GM12878 (cell line): Measurements from ENCODE around the gene MTX1. TPM values are rescaled to one million over a fixed set of nuclear protein-coding genes. Genes with fewer than 3 reads are reported as not detected.

Experiments used
- ATAC-seq: fragments of 200-7000 bp; cut with Tn5 transposase; 3 replicates; pipeline ENCODE4 v1.9.1; 2020; ENCODE audit warnings: mild to moderate bottlenecking, moderate library complexity
- BruUV-seq: library from RNA; stranded (reverse); fragments of 400-500 nt; replicated peaks from 2 replicates; lab custom pipeline; 2021; lab: Mats Ljungman, UMichigan
- CTCF ChIA-PET: fragments of 300-600 bp; sonication (Branson Sonifier 250); formaldehyde crosslinking; extraction: SDS; loops from one replicate; lab custom pipeline; 2021; ENCODE audit warnings: inconsistent platforms; lab: Yijun Ruan, JAX
- POLR2A ChIA-PET: fragments of 350-600 bp; formaldehyde crosslinking; extraction: SDS; loops from one replicate; lab custom pipeline; 2021; ENCODE audit warnings: inconsistent platforms; lab: Charles Lee
- RAD21 ChIA-PET: fragments of 300-600 bp; sonication (Branson Sonifier 250); formaldehyde crosslinking; loops from one replicate; lab custom pipeline; 2023; ENCODE audit warnings: antibody characterized with exemption; ENCODE audit not compliant: unreplicated experiment; lab: Charles Lee
- SMC1A ChIA-PET: fragments of 300-600 bp; sonication (Branson Sonifier 250); formaldehyde crosslinking; loops from one replicate; lab custom pipeline; 2023; ENCODE audit not compliant: unreplicated experiment, uncharacterized antibody; lab: Charles Lee
- DNase-seq: peaks from one replicate; pipeline ENCODE4 v3.0.0-alpha.2; 2011; ENCODE audit warnings: low read depth, low spot score
- FAIRE-seq: peaks from 3 replicates; lab custom pipeline; 2011; peaks lifted over from hg19 to GRCh38; lab: Jason Lieb, UNC
- H2AFZ ChIP-seq: 2 replicates; pipeline ENCODE4 v1.6.0; 2011; ENCODE audit warnings: low read depth, low read length, control low read depth; ENCODE audit not compliant: control insufficient read depth
- H3K27ac ChIP-seq: 2 replicates; pipeline ENCODE4 v1.5.1; 2011; ENCODE audit warnings: control low read depth; ENCODE audit not compliant: control insufficient read depth, insufficient read depth
- H3K27me3 ChIP-seq, 2 experiments: replicated peaks in 1 of 2; 2 replicates each; pipeline versions ENCODE4 v1.6.0 to v1.6.1; 2011; ENCODE audit warnings: low read length in 1 of 2; ENCODE audit not compliant: control insufficient read depth in 2 of 2, insufficient read depth in 2 of 2
- H3K36me3 ChIP-seq, 2 experiments: 2 replicates each; pipeline ENCODE4 v1.5.1; 2011; ENCODE audit warnings: low read length in 1 of 2; ENCODE audit not compliant: control insufficient read depth in 2 of 2, insufficient read depth in 2 of 2
- H3K4me1 ChIP-seq: 2 replicates; pipeline ENCODE4 v1.6.1; 2011; ENCODE audit warnings: mild to moderate bottlenecking, low read length, moderate library complexity, mixed read lengths; ENCODE audit not compliant: control insufficient read depth, insufficient read depth
- H3K4me2 ChIP-seq: 2 replicates; pipeline ENCODE4 v1.6.0; 2011; ENCODE audit warnings: control low read depth; ENCODE audit not compliant: control insufficient read depth, insufficient read depth
- H3K4me3 ChIP-seq: fragments of 200-600 bp; sonication (generic); 2 replicates; pipeline ENCODE4 v1.5.1; 2016
- H3K79me2 ChIP-seq: 2 replicates; pipeline ENCODE4 v1.6.0; 2011; ENCODE audit warnings: low read length; ENCODE audit not compliant: control insufficient read depth, insufficient read depth
- H3K9ac ChIP-seq: 2 replicates; pipeline ENCODE4 v1.8.0; 2011; ENCODE audit warnings: low read length, control low read depth, mixed read lengths; ENCODE audit not compliant: control insufficient read depth, insufficient read depth
- H3K9me3 ChIP-seq: replicated peaks from 3 replicates; pipeline ENCODE4 v1.5.1; 2011; ENCODE audit warnings: mild to moderate bottlenecking, low read length; ENCODE audit not compliant: control insufficient read depth, insufficient read depth
- H4K20me1 ChIP-seq: 2 replicates; pipeline ENCODE4 v1.6.0; 2011; ENCODE audit not compliant: control insufficient read depth, insufficient read depth
- ATF7 ChIP-seq: fragments of 450-650 bp; IDR thresholded peaks from 2 replicates; pipeline ENCODE4 v1.6.1; 2016; ENCODE audit warnings: low read depth, mild to moderate bottlenecking
- BRCA1 ChIP-seq: IDR thresholded peaks from 2 replicates; pipeline ENCODE4 v1.6.1; 2011; ENCODE audit warnings: low read depth, low read length, improper control_type of control experiment
- CBFB ChIP-seq: IDR thresholded peaks from 2 replicates; pipeline ENCODE4 v1.6.1; 2016; ENCODE audit warnings: antibody characterized with exemption, low read depth
- CREB1 ChIP-seq: IDR thresholded peaks from 2 replicates; pipeline ENCODE4 v1.6.1; 2012; ENCODE audit warnings: low read depth, mild to moderate bottlenecking, inconsistent platforms
- RBBP5 ChIP-seq: fragments of 200-600 bp; sonication (generic); conservative IDR thresholded peaks from 2 replicates; pipeline ENCODE4 v1.6.1; 2016
- SPI1 ChIP-seq: IDR thresholded peaks from 2 replicates; pipeline ENCODE4 v1.6.1; 2011; ENCODE audit warnings: low read depth, mild to moderate bottlenecking, low read length, moderate library complexity, borderline replicate concordance; ENCODE audit not compliant: insufficient read depth
- ZNF207 ChIP-seq: fragments of 450-650 bp; IDR thresholded peaks from 2 replicates; pipeline ENCODE4 v1.6.1; 2014; ENCODE audit warnings: antibody characterized with exemption, mild to moderate bottlenecking, borderline replicate concordance
- WGBS: methylation state at CpG from one replicate; pipeline ENCODE4 v1.1.6; 2016; ENCODE audit warnings: low lambda C conversion rate; ENCODE audit not compliant: insufficient replicate concordance, insufficient coverage; ENCODE audit errors: missing lambda C conversion rate; 5-methylcytosine and 5-hydroxymethylcytosine counted together
- in situ Hi-C: fragments of 300-500 bp; cut with MboI; formaldehyde crosslinking; loops from 9 replicates; pipeline ENCODE4 v1.14.3; 2018; ENCODE audit warnings: mixed read lengths
- intact Hi-C: fragments of 100-400 bp; cut with micrococcal nuclease; formaldehyde crosslinking; loops from one replicate; pipeline ENCODE4 v1.14.2; 2022; ENCODE audit not compliant: unreplicated experiment
- polyA plus RNA-seq, 11 experiments: library from polyadenylated mRNA; depleted of rRNA in 4 of 11; unstranded in 6 of 11; stranded (reverse) in 5 of 11; fragments of >200 nt; fragmentation: Nextera tagmentation in 4 of 11; fragmentation: Illumina TruSeq in 1 of 11; extraction: Ambion mirVana in 4 of 11; extraction: Trizol in 1 of 11; gene quantifications; 1 replicate in 1 of 11; 2 replicates in 10 of 11; pipeline versions ENCODE4 v1.2.1 to v1.2.3, GENCODE V29; 2011 to 2016; ENCODE audit warnings: inconsistent platforms in 2 of 11, missing spikeins in 2 of 11, low read depth in 1 of 11
- total RNA-seq, 4 experiments: library from RNA; depleted of rRNA in 3 of 4; stranded (reverse); fragments of >200 nt in 3 of 4; fragmentation: Illumina TruSeq in 1 of 4; extraction: Trizol in 1 of 4; gene quantifications; 2 replicates each; pipeline versions ENCODE4 v1.2.1 to v1.2.3, GENCODE V29; 2013 to 2021
- TF ChIP-seq, protein P1 (sequence below): fragments of 450-650 bp; IDR thresholded peaks from 2 replicates; pipeline ENCODE4 v1.6.1; 2014; ENCODE audit warnings: mild to moderate bottlenecking
- TF ChIP-seq, protein P2 (sequence below): IDR thresholded peaks from 2 replicates; pipeline ENCODE4 v1.6.1; 2011; ENCODE audit warnings: borderline replicate concordance, low read depth, mild to moderate bottlenecking, moderate library complexity, low read length; ENCODE audit not compliant: insufficient read depth, poor library complexity, severe bottlenecking
- TF ChIP-seq, protein P3 (sequence below): fragments of 450-650 bp; formaldehyde crosslinking; IDR thresholded peaks from 2 replicates; pipeline ENCODE4 v1.5.0; 2022; ENCODE audit warnings: mild to moderate bottlenecking, missing genetic modification characterization

The MTX1 gene
- total and polyA plus RNA-seq, 10 of the 15 experiments (the other 5 are each of a cell fraction or from before 2014, with no cell fraction given) = 15.8 to 92.0 (median 49.1) TPM

DNA sequence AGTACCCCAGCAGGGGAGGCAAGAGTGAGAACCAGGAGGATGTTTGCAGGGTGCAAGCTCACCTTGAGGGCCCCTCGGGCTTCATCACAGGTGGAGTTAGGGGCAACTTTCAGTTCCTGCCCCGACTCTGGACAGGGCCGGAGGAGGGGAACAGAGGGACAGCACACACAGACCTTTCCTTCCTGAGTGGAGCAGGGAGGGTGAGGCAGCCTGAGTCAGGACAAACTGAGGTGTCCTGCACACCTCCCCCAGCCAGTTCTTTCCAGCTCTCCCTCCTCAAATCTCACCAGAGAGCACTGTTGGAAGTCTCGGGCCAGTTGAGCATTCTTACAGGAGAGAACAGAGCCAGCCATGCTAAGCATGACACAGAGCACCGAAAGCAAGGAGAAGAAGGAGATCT lies 45.3 kb downstream of the MTX1 start:
- ATAC-seq (no peak), FAIRE-seq (no peak), DNase-seq (no peak)
- 81% methylated on average over 5 of the region's 5 CpGs for WGBS
- peaks cover 13% of the 10 kb centered on the region for H3K4me1 ChIP-seq
- no TSS peak for BruUV-seq
- H2AFZ ChIP-seq = no peak overlapping the region
- H3K79me2 ChIP-seq = peaks cover 7% of the 10 kb centered on the region
- H3K27me3 ChIP-seq = no peaks in the 10 kb centered on the region
- ChIA-PET SMC1A (interaction anchor here (4.7 kb wide), 1 partner anchor 52 kb away, joined by 44 read pairs; the partner anchor contains the start of gene FDPS), CTCF (interaction anchor here (0.7 to 9.6 kb wide), 5 partner anchors 8 to 70 kb away, joined by 3 to 225 read pairs (median 74); partner anchors contain the start of genes CLK2, FDPS, HCN3 and RUSC1), RAD21 (interaction anchor here (0.5 to 5.2 kb wide), 2 partner anchors 69 to 302 kb away, joined by 4 to 81 read pairs; partner anchors contain the start of gene RUSC1), POLR2A (interaction anchor here (0.5 kb wide), 1 partner anchor 50 kb away, joined by 3 read pairs; no protein-coding TSS in a partner anchor)
- H3K36me3 ChIP-seq = peaks cover 0 to 1% of the 10 kb centered on the region in 2 experiments; a peak in 1 of 4 replicates
- TF ChIP-seq SPI1 = 0 out of 2 replicates have a peak, but pooled peaks have one; percentile 12
- TF ChIP-seq ATF7 = no peak
- H3K9ac ChIP-seq = no peak overlapping the region
- peak overlapping the region; percentile 92; the same call in 1 of the 2 replicates for H3K4me3 ChIP-seq
- no peak overlapping the region for H3K27ac ChIP-seq
- H3K4me2 ChIP-seq = peak overlapping the region; percentile 97
- no peaks in the 10 kb centered on the region for H3K9me3 ChIP-seq
- intact Hi-C loops = no loop called here
- no peaks in the 10 kb centered on the region for H4K20me1 ChIP-seq
- in situ Hi-C loops = no loop called here

DNA sequence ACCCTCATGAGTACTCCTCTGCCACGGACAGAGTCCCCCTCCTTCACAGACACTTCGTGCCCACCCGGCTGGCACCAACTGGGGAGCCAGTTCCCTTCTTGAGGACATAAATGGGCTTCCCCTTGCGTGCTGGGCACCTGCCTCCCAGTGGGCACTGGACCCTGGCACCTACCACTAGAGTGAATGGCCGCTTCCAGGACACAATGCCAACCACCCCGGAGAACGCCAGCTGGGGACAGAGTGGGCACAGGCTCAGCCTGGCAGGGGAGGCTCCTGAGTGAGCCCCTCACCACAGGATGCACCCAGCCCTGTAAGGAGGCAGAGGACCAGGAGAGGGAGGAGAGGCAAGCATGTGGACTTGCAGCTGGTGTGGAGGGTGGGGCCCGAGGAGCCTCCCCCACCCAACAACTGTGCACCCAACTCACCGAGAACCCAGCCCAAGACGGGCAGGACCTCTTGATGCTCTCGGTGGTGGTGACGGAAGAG lies 45.8 kb downstream of the MTX1 start:
- Histone ChIP-seq H3K27me3 (no peaks in the 10 kb centered on the region), H3K4me3 (peak overlapping the region; percentile 92), H4K20me1 (no peaks in the 10 kb centered on the region), H3K36me3 (peaks cover under 1 to 1% of the 10 kb centered on the region in 2 experiments; a peak in 1 of 4 replicates), H3K9me3 (no peaks in the 10 kb centered on the region), H3K4me2 (peak overlapping the region; percentile 97), H3K79me2 (peaks cover 7% of the 10 kb centered on the region), H2AFZ (peak overlapping the region; percentile 82), H3K4me1 (peaks cover 13% of the 10 kb centered on the region), H3K9ac (peak overlapping the region; percentile 24; the same call in 1 of the 2 replicates), H3K27ac (no peak overlapping the region)
- ChIA-PET POLR2A (no interaction called here), RAD21 (no interaction called here), CTCF (interaction anchor here (0.7 to 9.6 kb wide), 3 partner anchors 9 to 70 kb away, joined by 3 to 225 read pairs (median 80); partner anchors contain the start of genes CLK2, HCN3 and RUSC1), SMC1A (interaction anchor here (1.2 kb wide), 1 partner anchor 53 kb away, joined by 5 read pairs; no protein-coding TSS in a partner anchor)
- ATAC-seq = no peak
- 62% methylated on average over 12 of the region's 12 CpGs for WGBS
- no TSS peak for BruUV-seq
- in situ Hi-C loops (no loop called here), intact Hi-C loops (no loop called here)
- no peak for DNase-seq
- no peak for FAIRE-seq
- TF ChIP-seq, protein P1, sequence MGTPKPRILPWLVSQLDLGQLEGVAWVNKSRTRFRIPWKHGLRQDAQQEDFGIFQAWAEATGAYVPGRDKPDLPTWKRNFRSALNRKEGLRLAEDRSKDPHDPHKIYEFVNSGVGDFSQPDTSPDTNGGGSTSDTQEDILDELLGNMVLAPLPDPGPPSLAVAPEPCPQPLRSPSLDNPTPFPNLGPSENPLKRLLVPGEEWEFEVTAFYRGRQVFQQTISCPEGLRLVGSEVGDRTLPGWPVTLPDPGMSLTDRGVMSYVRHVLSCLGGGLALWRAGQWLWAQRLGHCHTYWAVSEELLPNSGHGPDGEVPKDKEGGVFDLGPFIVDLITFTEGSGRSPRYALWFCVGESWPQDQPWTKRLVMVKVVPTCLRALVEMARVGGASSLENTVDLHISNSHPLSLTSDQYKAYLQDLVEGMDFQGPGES = no peak
- TF ChIP-seq, protein P2, sequence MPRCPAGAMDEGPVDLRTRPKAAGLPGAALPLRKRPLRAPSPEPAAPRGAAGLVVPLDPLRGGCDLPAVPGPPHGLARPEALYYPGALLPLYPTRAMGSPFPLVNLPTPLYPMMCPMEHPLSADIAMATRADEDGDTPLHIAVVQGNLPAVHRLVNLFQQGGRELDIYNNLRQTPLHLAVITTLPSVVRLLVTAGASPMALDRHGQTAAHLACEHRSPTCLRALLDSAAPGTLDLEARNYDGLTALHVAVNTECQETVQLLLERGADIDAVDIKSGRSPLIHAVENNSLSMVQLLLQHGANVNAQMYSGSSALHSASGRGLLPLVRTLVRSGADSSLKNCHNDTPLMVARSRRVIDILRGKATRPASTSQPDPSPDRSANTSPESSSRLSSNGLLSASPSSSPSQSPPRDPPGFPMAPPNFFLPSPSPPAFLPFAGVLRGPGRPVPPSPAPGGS = no peak
- TF ChIP-seq, protein P3, sequence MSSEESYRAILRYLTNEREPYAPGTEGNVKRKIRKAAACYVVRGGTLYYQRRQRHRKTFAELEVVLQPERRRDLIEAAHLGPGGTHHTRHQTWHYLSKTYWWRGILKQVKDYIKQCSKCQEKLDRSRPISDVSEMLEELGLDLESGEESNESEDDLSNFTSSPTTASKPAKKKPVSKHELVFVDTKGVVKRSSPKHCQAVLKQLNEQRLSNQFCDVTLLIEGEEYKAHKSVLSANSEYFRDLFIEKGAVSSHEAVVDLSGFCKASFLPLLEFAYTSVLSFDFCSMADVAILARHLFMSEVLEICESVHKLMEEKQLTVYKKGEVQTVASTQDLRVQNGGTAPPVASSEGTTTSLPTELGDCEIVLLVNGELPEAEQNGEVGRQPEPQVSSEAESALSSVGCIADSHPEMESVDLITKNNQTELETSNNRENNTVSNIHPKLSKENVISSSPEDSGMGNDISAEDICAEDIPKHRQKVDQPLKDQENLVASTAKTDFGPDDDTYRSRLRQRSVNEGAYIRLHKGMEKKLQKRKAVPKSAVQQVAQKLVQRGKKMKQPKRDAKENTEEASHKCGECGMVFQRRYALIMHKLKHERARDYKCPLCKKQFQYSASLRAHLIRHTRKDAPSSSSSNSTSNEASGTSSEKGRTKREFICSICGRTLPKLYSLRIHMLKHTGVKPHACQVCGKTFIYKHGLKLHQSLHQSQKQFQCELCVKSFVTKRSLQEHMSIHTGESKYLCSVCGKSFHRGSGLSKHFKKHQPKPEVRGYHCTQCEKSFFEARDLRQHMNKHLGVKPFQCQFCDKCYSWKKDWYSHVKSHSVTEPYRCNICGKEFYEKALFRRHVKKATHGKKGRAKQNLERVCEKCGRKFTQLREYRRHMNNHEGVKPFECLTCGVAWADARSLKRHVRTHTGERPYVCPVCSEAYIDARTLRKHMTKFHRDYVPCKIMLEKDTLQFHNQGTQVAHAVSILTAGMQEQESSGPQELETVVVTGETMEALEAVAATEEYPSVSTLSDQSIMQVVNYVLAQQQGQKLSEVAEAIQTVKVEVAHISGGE (CRISPR knock-in tag) = no peak
- TF ChIP-seq BRCA1 (no peak), ZNF207 (no peak), CBFB (no peak), CREB1 (no peak), RBBP5 (no peak)
